ENCODE measurements around the gene SLC6A6.
A peak's percentile ranks its signal among the peaks of the same experiment; 100 is the strongest.

Gene SLC6A6

DNA sequence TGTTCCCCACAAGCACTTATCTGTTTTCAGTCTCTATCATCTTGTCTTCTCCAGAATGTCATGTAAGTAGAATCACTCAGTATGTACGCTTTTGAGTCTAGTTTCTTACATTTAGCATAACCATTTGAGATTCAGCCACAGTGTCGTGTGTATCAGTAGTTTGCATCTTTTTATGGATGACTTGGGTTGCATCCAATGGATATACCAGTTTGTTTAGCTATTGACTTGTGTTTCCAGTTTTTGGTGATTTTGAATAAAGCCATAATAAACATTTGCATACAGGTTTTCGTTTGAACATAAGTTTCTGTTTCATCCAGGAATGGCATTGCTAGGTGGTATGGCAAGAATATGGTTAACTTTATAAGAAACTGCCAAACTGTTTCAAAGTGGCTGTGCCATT, 125.7 kb downstream of the SLC6A6 start:
- Histone ChIP-seq H3K4me1 (ENCODE audit: control insufficient read depth, insufficient read depth, low read length) (peaks cover 48% of the 10 kb centered on the region), H3K36me3 (ENCODE audit: control insufficient read depth, insufficient read depth, low read length) (no peaks in the 10 kb centered on the region), H3K27me3 (ENCODE audit: control insufficient read depth, insufficient read depth, low read length) (no peaks in the 10 kb centered on the region), H3K9me3 (ENCODE audit: control insufficient read depth, insufficient read depth, low read depth, low read length) (0 out of 2 replicates have a peak, but pooled peaks cover 4% of the 10 kb centered on the region), H3K9ac (ENCODE audit: low read length) (no peak overlapping the region), H3K4me3 (ENCODE audit: low read depth, low read length) (no peak overlapping the region), H3K27ac (ENCODE audit: low read depth, low read length) (no peak overlapping the region)

DNA sequence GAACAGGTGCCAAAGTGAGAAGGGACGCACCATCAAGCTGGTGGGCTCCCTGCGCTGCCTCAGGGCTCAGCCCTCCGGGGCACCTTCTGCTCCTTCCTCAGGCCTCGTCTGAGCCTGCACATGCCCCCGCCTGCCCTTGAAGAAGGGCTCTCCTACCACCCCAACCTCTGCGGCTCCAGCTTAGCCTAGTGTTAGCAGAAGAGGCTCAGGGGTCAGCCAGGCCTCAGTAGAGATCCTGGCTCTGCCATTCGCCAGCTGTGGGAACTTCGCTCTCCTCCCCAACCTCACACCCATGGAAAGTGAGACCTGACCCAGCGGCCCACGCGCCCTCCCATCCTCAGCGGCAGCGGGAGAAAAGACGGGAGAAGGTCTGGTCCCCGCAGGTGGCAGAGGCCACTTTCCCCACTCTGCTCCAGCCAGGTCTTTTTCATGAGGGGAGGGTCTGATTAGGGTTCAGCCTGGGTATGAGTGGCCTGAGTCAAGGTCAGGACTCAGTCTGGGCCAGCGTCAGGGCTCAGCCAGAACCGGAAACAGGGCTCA, 129.5 kb downstream of the SLC6A6 start:
- Histone ChIP-seq H3K27me3 (ENCODE audit: control insufficient read depth, insufficient read depth, low read length) (no peaks in the 10 kb centered on the region), H3K27ac (ENCODE audit: low read depth, low read length) (no peak overlapping the region), H3K4me3 (ENCODE audit: low read depth, low read length) (no peak overlapping the region)

DNA sequence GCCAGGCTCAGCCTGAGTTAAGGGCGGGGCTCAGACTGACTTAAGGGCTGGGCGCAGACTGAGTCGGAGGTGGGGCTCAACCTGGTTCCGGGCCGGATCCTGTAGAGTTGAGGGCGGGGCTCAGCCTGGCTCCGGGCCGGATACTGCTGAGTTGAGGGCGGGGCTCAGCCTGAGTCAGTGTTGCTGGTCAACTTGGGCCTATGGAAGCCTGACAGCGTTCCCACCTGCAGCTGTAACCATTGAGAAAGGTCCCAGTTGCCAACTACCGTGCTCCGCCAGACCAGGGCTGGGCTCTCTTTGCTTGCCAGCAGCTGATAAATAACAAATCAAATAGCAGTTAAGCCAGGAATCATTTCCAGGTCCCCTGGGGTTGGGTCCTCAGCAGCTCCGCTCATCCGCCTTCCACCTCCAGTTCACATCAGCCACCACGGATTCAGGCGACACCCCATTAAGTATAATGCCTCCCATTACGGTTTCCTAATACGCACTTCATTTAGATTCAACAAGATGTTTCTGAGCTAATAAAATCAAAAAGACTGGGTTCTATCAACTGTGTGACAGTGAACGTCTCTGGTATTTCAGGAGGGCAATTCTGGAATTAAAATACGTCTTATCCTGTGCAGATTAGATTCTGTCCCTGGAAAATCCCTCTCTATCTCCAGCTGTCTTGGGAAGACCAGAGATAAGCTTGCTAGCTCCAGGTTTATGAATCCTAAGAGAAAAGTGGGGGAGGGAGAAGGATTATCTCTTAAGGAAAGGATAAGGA, 130.5 kb downstream of the SLC6A6 start:
- Histone ChIP-seq H3K4me3 (ENCODE audit: low read depth, low read length) (no peak overlapping the region), H3K36me3 (ENCODE audit: control insufficient read depth, insufficient read depth, low read length) (no peaks in the 10 kb centered on the region), H3K27me3 (ENCODE audit: control insufficient read depth, insufficient read depth, low read length) (no peaks in the 10 kb centered on the region), H3K27ac (ENCODE audit: low read depth, low read length) (no peak overlapping the region), H3K4me1 (ENCODE audit: control insufficient read depth, insufficient read depth, low read length) (peaks cover 51% of the 10 kb centered on the region), H3K9ac (ENCODE audit: low read length) (no peak overlapping the region), H3K9me3 (ENCODE audit: control insufficient read depth, insufficient read depth, low read depth, low read length) (0 out of 2 replicates have a peak, but pooled peaks cover 4% of the 10 kb centered on the region)

More for the DNA sequence above, 129.5 kb downstream of the SLC6A6 start:
- H3K4me1 ChIP-seq (ENCODE audit: control insufficient read depth, insufficient read depth, low read length), result peaks cover 45% of the 10 kb centered on the region
- 0 out of 2 replicates have a peak, but pooled peaks cover 4% of the 10 kb centered on the region for H3K9me3 ChIP-seq (ENCODE audit: control insufficient read depth, insufficient read depth, low read depth, low read length)
- H3K36me3 ChIP-seq (ENCODE audit: control insufficient read depth, insufficient read depth, low read length), result no peaks in the 10 kb centered on the region
- H3K9ac ChIP-seq (ENCODE audit: low read length), result no peak overlapping the region

DNA sequence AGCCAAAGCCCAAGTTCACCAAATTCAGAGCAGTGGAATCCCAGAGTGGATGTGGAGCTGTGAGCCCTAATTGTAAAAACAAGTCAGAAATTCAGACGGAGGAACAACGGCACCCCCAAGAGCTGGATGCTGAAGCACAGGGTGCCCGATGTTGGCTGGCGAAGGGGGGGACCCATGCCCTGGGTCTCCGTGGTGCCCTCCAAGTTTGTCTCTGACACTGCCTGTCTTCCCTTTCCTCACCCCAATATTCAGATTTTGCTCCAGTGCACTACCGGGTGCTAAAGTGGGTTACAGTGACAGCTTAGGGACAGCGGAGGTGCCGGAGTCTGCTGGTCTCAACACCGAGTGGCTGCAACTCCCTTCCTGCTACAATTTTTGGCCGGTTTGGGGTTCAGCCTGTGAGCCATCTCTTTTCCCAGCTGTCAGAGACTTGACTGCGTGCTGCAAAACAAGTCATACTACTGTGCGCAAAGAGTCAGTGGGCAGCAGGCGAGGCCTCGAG, 131.1 kb downstream of the SLC6A6 start:
- H3K4me3 ChIP-seq (ENCODE audit: low read depth, low read length), result no peak overlapping the region
- no peak overlapping the region for H3K27ac ChIP-seq (ENCODE audit: low read depth, low read length)
- H3K9me3 ChIP-seq (ENCODE audit: control insufficient read depth, insufficient read depth, low read depth, low read length), result 0 out of 2 replicates have a peak, but pooled peaks cover 4% of the 10 kb centered on the region
- no peak overlapping the region for H3K9ac ChIP-seq (ENCODE audit: low read length)
- H3K4me1 ChIP-seq (ENCODE audit: control insufficient read depth, insufficient read depth, low read length), result peaks cover 53% of the 10 kb centered on the region
- H3K27me3 ChIP-seq (ENCODE audit: control insufficient read depth, insufficient read depth, low read length), result no peaks in the 10 kb centered on the region
- H3K36me3 ChIP-seq (ENCODE audit: control insufficient read depth, insufficient read depth, low read length), result no peaks in the 10 kb centered on the region

DNA sequence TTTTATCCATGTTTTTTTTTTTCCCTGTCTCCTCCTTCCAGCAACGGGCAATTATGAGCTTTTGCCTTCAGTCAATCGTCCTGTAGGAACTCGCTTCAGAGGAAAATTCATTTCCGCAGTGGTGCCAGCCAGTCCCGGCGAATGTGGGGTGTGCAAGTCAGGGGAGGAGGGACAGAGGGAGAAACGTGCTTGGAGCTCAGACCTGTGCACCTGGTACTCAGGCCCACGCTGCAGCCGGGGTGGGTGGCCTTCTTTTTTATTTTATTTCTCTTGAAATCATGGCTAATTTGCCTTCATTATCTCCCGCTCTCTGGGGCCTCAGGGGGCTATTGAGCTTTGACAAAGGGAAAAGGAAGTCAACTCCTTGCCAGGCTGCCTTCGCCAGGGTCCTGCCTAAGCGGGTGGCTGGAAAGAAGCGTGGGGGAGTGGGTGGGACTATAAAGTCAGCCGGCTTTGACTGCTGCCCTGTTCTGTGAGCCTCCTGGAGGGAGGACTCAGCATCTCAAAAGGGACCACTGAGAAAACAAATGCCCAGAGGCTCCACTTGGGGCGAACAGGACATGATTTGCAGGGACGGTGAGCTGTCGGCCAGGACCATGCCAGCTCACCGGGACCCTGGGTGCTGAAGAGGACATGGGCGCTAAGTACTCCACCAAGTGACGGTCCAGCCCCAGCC, 132.2 kb downstream of the SLC6A6 start:
- Histone ChIP-seq H3K27me3 (ENCODE audit: control insufficient read depth, insufficient read depth, low read length) (no peaks in the 10 kb centered on the region), H3K4me3 (ENCODE audit: low read depth, low read length) (peak overlapping the region; percentile 13; the same call in 1 of the 2 replicates), H3K27ac (ENCODE audit: low read depth, low read length) (no peak overlapping the region), H3K9me3 (ENCODE audit: control insufficient read depth, insufficient read depth, low read depth, low read length) (0 out of 2 replicates have a peak, but pooled peaks cover 4% of the 10 kb centered on the region), H3K4me1 (ENCODE audit: control insufficient read depth, insufficient read depth, low read length) (peaks cover 53% of the 10 kb centered on the region), H3K9ac (ENCODE audit: low read length) (no peak overlapping the region), H3K36me3 (ENCODE audit: control insufficient read depth, insufficient read depth, low read length) (no peaks in the 10 kb centered on the region)

DNA sequence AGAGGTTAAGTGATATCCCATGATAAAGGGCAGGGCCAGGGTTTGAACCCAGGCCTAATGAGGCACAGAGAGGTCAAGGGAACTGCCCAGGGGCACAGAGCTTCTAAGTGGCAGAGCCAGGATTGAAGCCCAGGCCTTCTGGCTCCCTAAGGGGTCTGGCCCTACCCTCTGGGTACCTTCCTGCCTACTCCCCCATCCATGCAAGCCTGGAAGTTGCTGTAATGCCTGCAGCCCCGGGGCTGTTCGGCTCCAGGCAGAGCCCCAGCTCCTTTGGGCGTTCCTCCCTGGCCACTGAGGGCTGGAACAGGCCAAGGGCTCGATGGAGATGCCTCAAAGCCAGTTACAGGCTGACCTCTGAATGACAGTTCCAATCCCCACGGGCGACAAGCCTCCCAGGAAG, 133.2 kb downstream of the SLC6A6 start:
- H3K9ac ChIP-seq (ENCODE audit: low read length), result no peak overlapping the region
- no peak overlapping the region for H3K27ac ChIP-seq (ENCODE audit: low read depth, low read length)
- no peak overlapping the region for H3K4me3 ChIP-seq (ENCODE audit: low read depth, low read length)
- H3K36me3 ChIP-seq (ENCODE audit: control insufficient read depth, insufficient read depth, low read length), result no peaks in the 10 kb centered on the region
- H3K27me3 ChIP-seq (ENCODE audit: control insufficient read depth, insufficient read depth, low read length), result no peaks in the 10 kb centered on the region
- H3K4me1 ChIP-seq (ENCODE audit: control insufficient read depth, insufficient read depth, low read length), result peaks cover 59% of the 10 kb centered on the region
- H3K9me3 ChIP-seq (ENCODE audit: control insufficient read depth, insufficient read depth, low read depth, low read length), result no peaks in the 10 kb centered on the region

DNA sequence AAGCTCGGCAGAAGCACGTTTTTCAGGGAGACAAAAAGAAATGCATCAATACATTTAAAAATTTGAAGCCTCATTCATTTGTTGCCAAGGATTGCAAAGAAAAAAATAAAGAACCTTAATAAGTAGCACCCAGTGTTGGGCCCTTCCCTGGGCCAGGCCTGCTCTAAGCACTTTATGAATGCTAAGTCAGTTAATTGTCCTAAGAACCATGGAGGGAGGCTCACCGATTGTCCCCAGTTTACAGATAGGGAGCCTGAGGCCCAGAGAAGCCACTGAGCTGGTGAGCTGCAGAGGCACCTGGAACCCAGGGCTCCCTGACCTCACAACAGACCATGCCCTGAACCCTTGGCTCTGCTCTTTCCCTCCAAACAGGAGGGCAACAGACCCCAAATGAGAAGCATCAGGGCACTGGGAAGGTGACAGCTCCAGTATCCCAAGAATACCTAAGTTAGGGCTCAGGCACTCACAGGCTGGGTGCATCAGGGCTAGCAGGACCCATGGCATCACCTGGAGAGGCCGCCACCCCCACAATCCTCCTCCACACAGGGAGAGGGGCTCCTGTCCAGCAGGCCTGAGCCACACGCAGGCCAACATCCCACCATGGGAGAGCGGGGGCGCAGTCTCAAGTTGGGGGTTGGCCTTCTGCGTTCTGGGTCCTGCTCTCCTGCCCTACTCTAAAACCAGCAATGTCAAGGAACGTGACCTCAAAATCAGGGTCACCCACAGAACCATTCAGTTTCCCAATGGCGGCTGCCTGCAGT, 133.8 kb downstream of the SLC6A6 start:
- Histone ChIP-seq H3K27ac (ENCODE audit: low read depth, low read length) (no peak overlapping the region), H3K4me3 (ENCODE audit: low read depth, low read length) (no peak overlapping the region), H3K4me1 (ENCODE audit: control insufficient read depth, insufficient read depth, low read length) (peaks cover 63% of the 10 kb centered on the region), H3K27me3 (ENCODE audit: control insufficient read depth, insufficient read depth, low read length) (no peaks in the 10 kb centered on the region), H3K9ac (ENCODE audit: low read length) (no peak overlapping the region), H3K9me3 (ENCODE audit: control insufficient read depth, insufficient read depth, low read depth, low read length) (no peaks in the 10 kb centered on the region), H3K36me3 (ENCODE audit: control insufficient read depth, insufficient read depth, low read length) (no peaks in the 10 kb centered on the region)

DNA sequence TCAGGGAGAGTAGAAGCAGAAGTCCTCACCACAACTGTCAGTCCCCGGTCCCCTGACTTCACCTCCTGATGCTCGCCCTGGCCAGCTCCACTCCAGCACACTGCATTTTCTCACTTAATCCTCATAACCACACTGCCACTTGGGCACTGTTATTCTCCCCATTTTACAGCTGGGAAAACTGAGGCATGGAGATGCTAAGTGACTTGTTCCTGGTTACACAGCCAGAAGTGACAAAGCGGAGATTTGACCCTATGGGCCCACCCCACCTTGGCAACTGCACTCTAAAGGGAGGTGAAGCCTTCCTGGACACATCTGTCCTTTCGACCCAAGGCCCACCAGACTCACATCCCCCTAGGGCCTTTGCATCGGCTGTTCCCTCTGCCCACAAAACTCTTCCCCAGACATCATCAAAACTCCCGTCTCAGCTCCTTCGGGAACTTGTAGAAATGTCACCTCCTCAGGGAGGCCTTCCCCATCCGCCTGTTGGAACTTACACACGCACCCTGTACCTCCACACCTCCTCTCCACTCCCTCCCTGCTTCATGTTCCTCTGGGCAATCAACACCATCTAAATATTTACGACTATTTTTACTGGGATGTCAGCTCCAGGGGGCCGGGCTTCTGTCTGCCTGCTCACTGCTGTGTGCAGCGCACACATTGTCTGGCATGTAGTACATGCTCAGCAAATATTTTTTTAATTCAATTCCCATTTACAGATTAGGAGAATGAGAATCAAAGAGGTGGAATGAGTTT, 134.6 kb downstream of the SLC6A6 start:
- peaks cover 58% of the 10 kb centered on the region for H3K4me1 ChIP-seq (ENCODE audit: control insufficient read depth, insufficient read depth, low read length)

DNA sequence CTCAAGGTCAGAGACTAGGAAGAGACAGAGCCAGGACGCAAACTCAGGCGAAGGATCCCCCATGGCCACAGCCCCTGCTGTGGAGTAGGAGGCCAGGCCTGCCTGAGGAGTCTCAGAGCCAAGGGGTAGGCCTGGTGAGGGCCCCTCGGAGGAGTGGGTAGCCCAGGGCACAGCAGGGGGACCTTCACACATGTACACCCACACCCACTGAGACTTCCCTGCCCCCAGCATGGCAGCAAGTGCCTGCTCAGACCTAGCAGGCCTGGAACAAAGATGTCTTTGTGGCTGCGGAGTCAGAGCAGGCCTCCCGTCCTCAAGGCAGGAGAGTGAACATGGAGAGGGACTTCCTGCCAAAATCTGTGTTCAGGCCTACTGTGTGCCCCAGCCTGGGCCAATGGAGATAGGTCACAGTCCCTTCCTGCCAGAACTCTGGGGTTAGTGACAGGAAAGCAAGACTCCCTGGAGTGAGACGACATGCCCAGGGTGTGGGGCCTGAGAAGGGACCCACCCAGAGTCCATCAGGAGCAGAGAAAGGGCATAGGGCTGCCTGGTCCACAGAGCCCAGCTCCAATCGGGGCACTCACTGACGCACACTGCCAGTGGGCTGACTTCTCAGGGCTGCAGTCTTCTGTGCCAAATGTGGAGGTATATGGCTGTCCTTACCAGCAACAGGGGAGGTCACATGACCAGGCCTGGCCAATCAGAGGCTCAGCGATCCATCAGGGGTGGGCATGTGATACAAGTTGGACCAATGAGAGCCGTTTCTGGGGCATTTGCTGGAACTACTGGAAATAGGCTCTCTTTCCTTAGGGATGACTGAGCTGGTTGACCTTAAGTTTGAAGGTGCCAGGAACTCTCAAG, 135.4 kb downstream of the SLC6A6 start:
- Histone ChIP-seq H3K27ac (ENCODE audit: low read depth, low read length) (no peak overlapping the region), H3K27me3 (ENCODE audit: control insufficient read depth, insufficient read depth, low read length) (no peaks in the 10 kb centered on the region), H3K9me3 (ENCODE audit: control insufficient read depth, insufficient read depth, low read depth, low read length) (no peaks in the 10 kb centered on the region), H3K9ac (ENCODE audit: low read length) (peak overlapping the region; percentile 12), H3K4me1 (ENCODE audit: control insufficient read depth, insufficient read depth, low read length) (peaks cover 52% of the 10 kb centered on the region), H3K36me3 (ENCODE audit: control insufficient read depth, insufficient read depth, low read length) (no peaks in the 10 kb centered on the region), H3K4me3 (ENCODE audit: low read depth, low read length) (no peak overlapping the region)

More for the DNA sequence above, 134.6 kb downstream of the SLC6A6 start:
- H3K27ac ChIP-seq (ENCODE audit: low read depth, low read length), result no peak overlapping the region
- no peak overlapping the region for H3K4me3 ChIP-seq (ENCODE audit: low read depth, low read length)
- no peaks in the 10 kb centered on the region for H3K27me3 ChIP-seq (ENCODE audit: control insufficient read depth, insufficient read depth, low read length)
- no peak overlapping the region for H3K9ac ChIP-seq (ENCODE audit: low read length)
- H3K36me3 ChIP-seq (ENCODE audit: control insufficient read depth, insufficient read depth, low read length), result no peaks in the 10 kb centered on the region
- H3K9me3 ChIP-seq (ENCODE audit: control insufficient read depth, insufficient read depth, low read depth, low read length), result no peaks in the 10 kb centered on the region
